H1 (cell line): Measurements from ENCODE around the gene CA9. TPM values are rescaled to one million over a fixed set of nuclear protein-coding genes. Genes with fewer than 3 reads are reported as not detected.
"Not testable (repeated sequence)": the region's sequence is repeated elsewhere in the genome, so short reads cannot be mapped to it uniquely, and the experiment has no call there.

Experiments
- CTCF ChIA-PET: fragments of 300-600 bp; sonication (Branson Sonifier 250); formaldehyde crosslinking; loops from one replicate; lab custom pipeline; 2021; ENCODE audit not compliant: partially characterized antibody; lab: Charles Lee
- POLR2A ChIA-PET: fragments of 300-600 bp; sonication (Branson Sonifier 250); formaldehyde crosslinking; loops from one replicate; lab custom pipeline; 2021; ENCODE audit warnings: inconsistent platforms; ENCODE audit not compliant: partially characterized antibody; lab: Charles Lee
- DNase-seq, 2 experiments: peaks; one replicate each; pipeline versions ENCODE4 v3.0.0 to v3.0.0-alpha.2; 2010 to 2022; ENCODE audit warnings: low spot score in 2 of 2, low read depth in 1 of 2, mixed read lengths in 1 of 2
- FAIRE-seq: peaks from 2 replicates; lab custom pipeline; 2011; peaks lifted over from hg19 to GRCh38; lab: Jason Lieb, UNC
- H2AFZ ChIP-seq: 2 replicates; pipeline ENCODE4 v1.8.1; 2012; ENCODE audit warnings: low read length, inconsistent platforms
- H2AK5ac ChIP-seq: 2 replicates; pipeline ENCODE4 v1.6.1; 2013; ENCODE audit warnings: low read depth, low read length
- H2BK120ac ChIP-seq: replicated peaks from 2 replicates; pipeline ENCODE3; 2013; ENCODE audit warnings: low read depth, low read length, inconsistent platforms
- H2BK12ac ChIP-seq: 2 replicates; pipeline ENCODE4 v1.6.1; 2013; ENCODE audit warnings: low read depth, low read length
- H2BK15ac ChIP-seq: 2 replicates; pipeline ENCODE4 v1.6.1; 2013; ENCODE audit warnings: low read length
- H2BK20ac ChIP-seq: 2 replicates; pipeline ENCODE4 v1.6.1; 2013; ENCODE audit warnings: low read length
- H2BK5ac ChIP-seq: 2 replicates; pipeline ENCODE4 v1.6.1; 2013; ENCODE audit warnings: low read depth, low read length
- H3K14ac ChIP-seq: 2 replicates; pipeline ENCODE4 v1.6.1; 2013; ENCODE audit warnings: inconsistent platforms; ENCODE audit not compliant: insufficient read length
- H3K18ac ChIP-seq: 2 replicates; pipeline ENCODE4 v1.6.1; 2013; ENCODE audit warnings: low read length; ENCODE audit errors: extremely low read depth
- H3K23ac ChIP-seq: 2 replicates; pipeline ENCODE4 v1.6.1; 2013; ENCODE audit warnings: inconsistent platforms; ENCODE audit not compliant: insufficient read length
- H3K23me2 ChIP-seq: 2 replicates; pipeline ENCODE4 v1.6.1; 2013; ENCODE audit warnings: low read depth, low read length
- H3K27ac ChIP-seq: 2 replicates; pipeline ENCODE4 v1.6.1; 2011; ENCODE audit warnings: low read depth, low read length, inconsistent platforms
- H3K27me3 ChIP-seq, 4 experiments: replicated peaks in 1 of 4; 1 replicate in 1 of 4; 2 replicates in 3 of 4; pipeline versions ENCODE4 v1.6.1 to v1.8.1; 2011 to 2013; ENCODE audit warnings: low read length in 3 of 4, mild to moderate bottlenecking in 3 of 4, inconsistent platforms in 2 of 4, mixed read lengths in 2 of 4, moderate library complexity in 1 of 4; ENCODE audit not compliant: control insufficient read depth in 3 of 4, insufficient read depth in 3 of 4; ENCODE audit errors: extremely low read depth in 1 of 4
- H3K36me3 ChIP-seq, 4 experiments: 2 replicates each; pipeline versions ENCODE4 v1.6.1 to v1.8.1; 2011 to 2013; ENCODE audit warnings: mild to moderate bottlenecking in 4 of 4, low read length in 3 of 4, moderate library complexity in 2 of 4, control low read depth in 1 of 4, inconsistent platforms in 1 of 4; ENCODE audit not compliant: insufficient read depth in 4 of 4, control insufficient read depth in 2 of 4
- H3K4ac ChIP-seq: replicated peaks from 2 replicates; pipeline ENCODE3; 2013; ENCODE audit warnings: low read length, low read depth, mixed read lengths, inconsistent platforms; ENCODE audit not compliant: insufficient read length
- H3K4me1 ChIP-seq, 4 experiments: replicated peaks in 1 of 4; 1 replicate in 1 of 4; 2 replicates in 3 of 4; pipeline versions ENCODE4 v1.6.1 to v1.8.1; 2011 to 2013; ENCODE audit warnings: low read length in 3 of 4, inconsistent platforms in 2 of 4, mixed read lengths in 1 of 4; ENCODE audit not compliant: insufficient read depth in 4 of 4, control insufficient read depth in 3 of 4
- H3K4me2 ChIP-seq, 2 experiments: 2 replicates each; pipeline versions ENCODE4 v1.6.1 to v1.8.1; 2011 to 2013; ENCODE audit warnings: low read depth in 2 of 2, low read length in 2 of 2, control low read depth in 1 of 2, inconsistent platforms in 1 of 2, mild to moderate bottlenecking in 1 of 2; ENCODE audit not compliant: insufficient read depth in 1 of 2
- H3K4me3 ChIP-seq, 4 experiments: fragments of 200-600, 300-600 bp in 1 of 4; sonication (generic), shearing (Covaris generic), sonication (Bioruptor Twin) in 1 of 4; 2 replicates each; pipeline versions ENCODE4 v1.5.1 to v1.8.1; 2011 to 2016; ENCODE audit warnings: low read length in 4 of 4, low read depth in 3 of 4, control low read depth in 2 of 4, inconsistent platforms in 2 of 4, mild to moderate bottlenecking in 2 of 4, mixed read lengths in 1 of 4, moderate library complexity in 1 of 4; ENCODE audit not compliant: insufficient read depth in 2 of 4; ENCODE audit errors: extremely low read depth in 1 of 4
- H3K56ac ChIP-seq: replicated peaks from 2 replicates; pipeline ENCODE3; 2013; ENCODE audit warnings: low read depth, mild to moderate bottlenecking, mixed read lengths, low read length, inconsistent platforms; ENCODE audit not compliant: insufficient read length
- H3K79me1 ChIP-seq: 2 replicates; pipeline ENCODE4 v1.6.1; 2013; ENCODE audit warnings: low read depth, low read length, control low read depth
- H3K79me2 ChIP-seq, 2 experiments: 2 replicates each; pipeline versions ENCODE4 v1.6.1 to v1.8.1; 2012 to 2013; ENCODE audit warnings: low read length in 2 of 2, mild to moderate bottlenecking in 2 of 2, inconsistent platforms in 1 of 2; ENCODE audit not compliant: insufficient read depth in 2 of 2, control insufficient read depth in 1 of 2
- H3K9ac ChIP-seq, 4 experiments: replicated peaks in 1 of 4; 1 replicate in 1 of 4; 2 replicates in 3 of 4; pipeline versions ENCODE4 v1.6.1 to v1.8.1; 2011 to 2013; ENCODE audit warnings: low read depth in 3 of 4, low read length in 3 of 4, control low read depth in 2 of 4, mild to moderate bottlenecking in 2 of 4, moderate library complexity in 2 of 4, inconsistent platforms in 1 of 4; ENCODE audit errors: extremely low read depth in 1 of 4
- H3K9me3 ChIP-seq, 2 experiments: 2 replicates each; pipeline versions ENCODE4 v1.6.1 to v1.8.1; 2012 to 2013; ENCODE audit warnings: mild to moderate bottlenecking in 2 of 2, moderate library complexity in 2 of 2, control low read depth in 1 of 2, inconsistent platforms in 1 of 2, low read depth in 1 of 2, low read length in 1 of 2, mixed read lengths in 1 of 2; ENCODE audit not compliant: insufficient read depth in 2 of 2
- H4K20me1 ChIP-seq, 2 experiments: replicated peaks in 1 of 2; 2 replicates each; pipeline versions ENCODE3 to v1.8.1; 2011 to 2013; ENCODE audit warnings: inconsistent platforms in 2 of 2, low read length in 2 of 2, mild to moderate bottlenecking in 1 of 2; ENCODE audit not compliant: insufficient read depth in 2 of 2, control insufficient read depth in 1 of 2
- H4K5ac ChIP-seq: 2 replicates; pipeline ENCODE4 v1.6.1; 2013; ENCODE audit warnings: low read length, low read depth, mixed read lengths, inconsistent platforms; ENCODE audit not compliant: insufficient read length
- H4K8ac ChIP-seq: 2 replicates; pipeline ENCODE4 v1.8.0; 2013; ENCODE audit warnings: mild to moderate bottlenecking, moderate library complexity, low read length, inconsistent platforms; ENCODE audit not compliant: insufficient read depth; ENCODE audit errors: extremely low read depth
- H4K91ac ChIP-seq: replicated peaks from 2 replicates; pipeline ENCODE3; 2013; ENCODE audit warnings: low read length, mixed read lengths, inconsistent platforms; ENCODE audit not compliant: insufficient read length
- WGBS, 2 experiments: shearing (Covaris generic) in 1 of 2; methylation state at CpG; one replicate each; pipeline versions ENCODE4 v1.1.6 to v1.1.7; 2013 to 2015; ENCODE audit warnings: low lambda C conversion rate in 2 of 2, mixed read lengths in 2 of 2, inconsistent platforms in 1 of 2, low coverage in 1 of 2, missing lambda C conversion rate in 1 of 2; ENCODE audit not compliant: insufficient replicate concordance in 2 of 2, insufficient coverage in 1 of 2, insufficient read length in 1 of 2; ENCODE audit errors: extremely low coverage in 1 of 2, missing lambda C conversion rate in 1 of 2; 5-methylcytosine and 5-hydroxymethylcytosine counted together
- polyA plus RNA-seq, 7 experiments: library from polyadenylated mRNA; depleted of rRNA in 3 of 7; stranded (reverse) in 5 of 7; unstranded in 2 of 7; fragments of >200 nt in 5 of 7; fragments of 200-250 nt in 2 of 7; gene quantifications; 1 replicate in 5 of 7; 2 replicates in 1 of 7; 4 replicates in 1 of 7; pipeline versions ENCODE4 v1.2.1 to v1.2.3, GENCODE V29; 2011 to 2013; ENCODE audit warnings: missing spikeins in 2 of 7, mixed read lengths in 2 of 7
- total RNA-seq: library from RNA; stranded (reverse); fragmentation: NEBNext Ultra II Directional; extraction: Animal tissue kit (Norgen Biotek cat#: 25700); gene quantifications from 2 replicates; pipeline ENCODE4 v1.2.1, GENCODE V29; 2021

CA9 gene
- total and polyA plus RNA-seq, 2 of the 8 experiments (the other 6 are each of a cell fraction or from before 2014, with no cell fraction given): 1.3 to 1.8 TPM

- H3K23me2 ChIP-seq, H3K27ac ChIP-seq, H2BK120ac ChIP-seq, H2BK12ac ChIP-seq, H2BK20ac ChIP-seq, H3K23ac ChIP-seq, H3K79me2 ChIP-seq, H3K4me3 ChIP-seq, H3K79me1 ChIP-seq, H3K56ac ChIP-seq, H3K27me3 ChIP-seq, DNase-seq, H4K8ac ChIP-seq, H3K18ac ChIP-seq, H2AFZ ChIP-seq, H2AK5ac ChIP-seq, H2BK5ac ChIP-seq, H3K9ac ChIP-seq, H3K36me3 ChIP-seq, H4K20me1 ChIP-seq, FAIRE-seq, H3K4me1 ChIP-seq, H4K5ac ChIP-seq, H3K4me2 ChIP-seq, H2BK15ac ChIP-seq, H3K4ac ChIP-seq, H3K9me3 ChIP-seq, POLR2A ChIA-PET, H3K14ac ChIP-seq, H4K91ac ChIP-seq: not testable (repeated sequence)
- 82% methylated on average over 1 of the region's 1 CpG; no CpG with 5 or more reads in 1 of the 2 experiments for WGBS, 2 experiments
- CTCF ChIA-PET: interaction anchor here (1.3 kb wide), 1 partner anchor 28 kb away, joined by 4 read pairs; no protein-coding TSS in a partner anchor
Observed at GRCh38 chr9:35639225-35639624, 34.5 kb upstream of the CA9 start.
